ENCODE results near the gene STXBP5L. TPM values are rescaled to one million over a fixed set of nuclear protein-coding genes. Genes with fewer than 3 reads are reported as not detected.
"Not testable (repeated sequence)": the region's sequence is repeated elsewhere in the genome, so short reads cannot be mapped to it uniquely, and the experiment has no call there.

Gene STXBP5L
- total RNA-seq, 1 experiment from 2014 or later = 0.05 TPM

- no peak for DNase-seq (ENCODE audit: low read depth)
These were observed 321.0 kb downstream of the STXBP5L start for GRCh38 chr3:121228971-121229370.

- not testable (repeated sequence) for DNase-seq (ENCODE audit: low read depth)
These were observed 322.2 kb downstream of the STXBP5L start for GRCh38 chr3:121230194-121230593.

GRCh38 chr3:121231872-121232271 is 323.9 kb downstream of the STXBP5L start:
- DNase-seq (ENCODE audit: low read depth) = no peak

GRCh38 chr3:121232309-121233225 is 324.6 kb downstream of the STXBP5L start:
- no peak for DNase-seq (ENCODE audit: low read depth)

GRCh38 chr3:121243208-121243607 is 335.2 kb downstream of the STXBP5L start:
- no peak for DNase-seq (ENCODE audit: low read depth)

- DNase-seq (ENCODE audit: low read depth) = no peak
These were observed 344.7 kb downstream of the STXBP5L start for GRCh38 chr3:121252676-121253075.

- no peak for DNase-seq (ENCODE audit: low read depth)
These were observed 361.4 kb downstream of the STXBP5L start for GRCh38 chr3:121269389-121269788.

GRCh38 chr3:121274411-121274810 is 366.4 kb downstream of the STXBP5L start:
- DNase-seq (ENCODE audit: low read depth) = no peak

GRCh38 chr3:121295452-121295851 is 387.4 kb downstream of the STXBP5L start:
- DNase-seq (ENCODE audit: low read depth) = no peak

- DNase-seq (ENCODE audit: low read depth) = no peak
These were observed 388.0 kb downstream of the STXBP5L start for GRCh38 chr3:121295979-121296378.

GRCh38 chr3:121324320-121324719 is 416.3 kb downstream of the STXBP5L start:
- DNase-seq (ENCODE audit: low read depth) = no peak

GRCh38 chr3:121330118-121330517 is 422.1 kb downstream of the STXBP5L start:
- DNase-seq (ENCODE audit: low read depth) = no peak

- no peak for DNase-seq (ENCODE audit: low read depth)
These were observed 422.6 kb downstream of the STXBP5L start for GRCh38 chr3:121330634-121331033.

GRCh38 chr3:121355960-121356359 is 448.0 kb downstream of the STXBP5L start:
- DNase-seq (ENCODE audit: low read depth) = not testable (repeated sequence)

GRCh38 chr3:121362035-121362734 is 454.2 kb downstream of the STXBP5L start:
- peak; percentile 23 for DNase-seq (ENCODE audit: low read depth)

- not testable (repeated sequence) for DNase-seq (ENCODE audit: low read depth)
These were observed 480.3 kb downstream of the STXBP5L start for GRCh38 chr3:121388308-121388707.

GRCh38 chr3:121395967-121396366 is 488.0 kb downstream of the STXBP5L start:
- DNase-seq (ENCODE audit: low read depth) = not testable (repeated sequence)

GRCh38 chr3:121398051-121398450 is 490.0 kb downstream of the STXBP5L start:
- DNase-seq (ENCODE audit: low read depth) = not testable (repeated sequence)

GRCh38 chr3:121399820-121400219 is 491.8 kb downstream of the STXBP5L start:
- DNase-seq (ENCODE audit: low read depth) = no peak

- DNase-seq (ENCODE audit: low read depth) = no peak
These were observed 497.6 kb downstream of the STXBP5L start for GRCh38 chr3:121405631-121406030.

GRCh38 chr3:121411523-121411922 is 503.5 kb downstream of the STXBP5L start:
- peak; percentile 77 for DNase-seq (ENCODE audit: low read depth)

GRCh38 chr3:121414924-121415323 is 506.9 kb downstream of the STXBP5L start:
- DNase-seq (ENCODE audit: low read depth) = peak; percentile 15

Measured in HT1080 (cell line).